Fibroblast of lung (primary cell): ENCODE data around the gene TTC17. TPM values are rescaled to one million over a fixed set of nuclear protein-coding genes. Genes with fewer than 3 reads are reported as not detected.
A peak's percentile ranks its signal among the peaks of the same experiment; 100 is the strongest.

Experiments used
- DNase-seq, 2 donors: peaks; one replicate each; pipeline versions ENCODE4 v3.0.0 to v3.0.0-alpha.2; 2010; ENCODE audit warnings: low read depth in 2 of 2
- H2AFZ ChIP-seq: 2 replicates; pipeline ENCODE4 v1.5.1; 2012; ENCODE audit warnings: low read length, control low read depth, inconsistent platforms
- H3K27ac ChIP-seq: 2 replicates; pipeline ENCODE4 v1.5.1; 2011; ENCODE audit warnings: low read length, control low read depth; ENCODE audit not compliant: insufficient read depth
- H3K27me3 ChIP-seq: 2 replicates; pipeline ENCODE4 v1.5.1; 2011; ENCODE audit warnings: mild to moderate bottlenecking, low read length; ENCODE audit not compliant: control insufficient read depth, insufficient read depth
- H3K36me3 ChIP-seq: 2 replicates; pipeline ENCODE4 v1.5.1; 2011; ENCODE audit warnings: low read length; ENCODE audit not compliant: control insufficient read depth, insufficient read depth
- H3K4me1 ChIP-seq: 2 replicates; pipeline ENCODE4 v1.5.1; 2011; ENCODE audit warnings: low read length; ENCODE audit not compliant: control insufficient read depth, insufficient read depth; ENCODE audit errors: extremely low read depth
- H3K4me2 ChIP-seq: 2 replicates; pipeline ENCODE4 v1.5.1; 2011; ENCODE audit warnings: low read length, control low read depth; ENCODE audit not compliant: insufficient read depth; ENCODE audit errors: extremely low read depth
- H3K4me3 ChIP-seq, 4 experiments: fragments of 200-600 bp in 1 of 4; sonication (generic) in 1 of 4; replicated peaks in 1 of 4; 2 replicates each; pipeline ENCODE4 v1.5.1; 2011 to 2016; ENCODE audit warnings: low read length in 4 of 4, low read depth in 3 of 4, mild to moderate bottlenecking in 3 of 4, control low read depth in 2 of 4, inconsistent platforms in 1 of 4, mixed read lengths in 1 of 4; ENCODE audit not compliant: insufficient read depth in 1 of 4; ENCODE audit errors: control extremely low read depth in 1 of 4
- H3K79me2 ChIP-seq: 2 replicates; pipeline ENCODE4 v1.5.1; 2012; ENCODE audit warnings: mild to moderate bottlenecking, low read length, inconsistent platforms; ENCODE audit not compliant: control insufficient read depth, insufficient read depth
- H3K9ac ChIP-seq: 2 replicates; pipeline ENCODE4 v1.5.1; 2011; ENCODE audit warnings: mild to moderate bottlenecking, low read length, control low read depth; ENCODE audit not compliant: insufficient read depth
- H3K9me3 ChIP-seq: 2 replicates; pipeline ENCODE4 v1.5.1; 2012; ENCODE audit warnings: low read depth, low read length; ENCODE audit not compliant: control insufficient read depth, insufficient read depth
- H4K20me1 ChIP-seq: 2 replicates; pipeline ENCODE4 v1.5.1; 2011; ENCODE audit warnings: low read length; ENCODE audit not compliant: control insufficient read depth, insufficient read depth; ENCODE audit errors: extremely low read depth
- EZH2 ChIP-seq: IDR thresholded peaks from 2 replicates; pipeline ENCODE4 v1.5.1; 2012; ENCODE audit warnings: low read length, control low read depth, mild to moderate bottlenecking; ENCODE audit errors: missing control alignments
- polyA plus RNA-seq, 2 donors: library from polyadenylated mRNA; depleted of rRNA in 1 of 2; stranded (reverse) in 1 of 2; unstranded in 1 of 2; fragments of >200 nt; gene quantifications; 2 replicates each; pipeline ENCODE4 v1.2.1, GENCODE V29; 2011 to 2012; ENCODE audit warnings: missing spikeins in 1 of 2
- total RNA-seq: library from RNA; depleted of rRNA; stranded (reverse); fragments of >200 nt; gene quantifications from 2 replicates; pipeline ENCODE4 v1.2.1, GENCODE V29; 2014
- TF ChIP-seq, protein P1 (sequence below), 2 donors: IDR thresholded peaks in 1 of 2; conservative IDR thresholded peaks in 1 of 2; 1 replicate in 1 of 2; 2 replicates in 1 of 2; pipeline ENCODE4 v1.5.1; 2011 to 2012; ENCODE audit warnings: low read length in 2 of 2, control low read depth in 1 of 2, inconsistent platforms in 1 of 2, low read depth in 1 of 2, mild to moderate bottlenecking in 1 of 2

TTC17 gene
- total and polyA plus RNA-seq, 2 donors (not counting 1 experiment from before 2014, with no cell fraction given), result 72.3 to 129 TPM

DNA sequence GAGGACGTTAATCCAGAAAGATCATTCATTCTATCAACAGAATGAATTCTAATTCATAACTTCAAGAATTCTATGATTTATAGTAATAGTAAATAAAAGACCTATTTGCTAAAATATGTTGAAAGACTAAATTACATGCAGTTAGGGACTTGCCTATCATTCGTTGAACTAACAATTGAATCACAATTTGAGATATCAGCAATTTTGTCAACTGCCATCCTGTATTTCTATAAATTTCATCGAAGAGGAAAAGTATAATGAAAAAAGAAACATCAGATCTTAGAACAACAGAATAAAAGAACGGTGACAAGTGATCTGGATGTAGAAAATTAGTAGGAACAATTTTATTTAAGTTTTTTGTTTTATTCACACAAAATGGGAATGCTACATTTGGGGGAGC is 4.4 kb upstream of the TTC17 start:
- H3K4me1 ChIP-seq, result no peaks in the 10 kb centered on the region
- H3K27ac ChIP-seq, result no peak overlapping the region
- no peaks in the 10 kb centered on the region for H3K9me3 ChIP-seq
- no peaks in the 10 kb centered on the region for H3K27me3 ChIP-seq
- H3K36me3 ChIP-seq, result no peaks in the 10 kb centered on the region
- H3K9ac ChIP-seq, result no peak overlapping the region
- no peak overlapping the region for H2AFZ ChIP-seq
- H3K4me2 ChIP-seq, result no peak overlapping the region
- H4K20me1 ChIP-seq, result no peaks in the 10 kb centered on the region
- H3K4me3 ChIP-seq, result no peak overlapping the region
- H3K79me2 ChIP-seq, result peaks cover 5% of the 10 kb centered on the region
- no peak for DNase-seq
- no peak for TF ChIP-seq EZH2
- TF ChIP-seq, protein P1, sequence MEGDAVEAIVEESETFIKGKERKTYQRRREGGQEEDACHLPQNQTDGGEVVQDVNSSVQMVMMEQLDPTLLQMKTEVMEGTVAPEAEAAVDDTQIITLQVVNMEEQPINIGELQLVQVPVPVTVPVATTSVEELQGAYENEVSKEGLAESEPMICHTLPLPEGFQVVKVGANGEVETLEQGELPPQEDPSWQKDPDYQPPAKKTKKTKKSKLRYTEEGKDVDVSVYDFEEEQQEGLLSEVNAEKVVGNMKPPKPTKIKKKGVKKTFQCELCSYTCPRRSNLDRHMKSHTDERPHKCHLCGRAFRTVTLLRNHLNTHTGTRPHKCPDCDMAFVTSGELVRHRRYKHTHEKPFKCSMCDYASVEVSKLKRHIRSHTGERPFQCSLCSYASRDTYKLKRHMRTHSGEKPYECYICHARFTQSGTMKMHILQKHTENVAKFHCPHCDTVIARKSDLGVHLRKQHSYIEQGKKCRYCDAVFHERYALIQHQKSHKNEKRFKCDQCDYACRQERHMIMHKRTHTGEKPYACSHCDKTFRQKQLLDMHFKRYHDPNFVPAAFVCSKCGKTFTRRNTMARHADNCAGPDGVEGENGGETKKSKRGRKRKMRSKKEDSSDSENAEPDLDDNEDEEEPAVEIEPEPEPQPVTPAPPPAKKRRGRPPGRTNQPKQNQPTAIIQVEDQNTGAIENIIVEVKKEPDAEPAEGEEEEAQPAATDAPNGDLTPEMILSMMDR (conservative IDR thresholded peaks at IDR 0.05 in 1 of 2, IDR thresholded peaks at IDR 0.05 in 1 of 2; ENCODE audit: low read depth in 1 of 2, low read length in 2 of 2), result no peak

DNA sequence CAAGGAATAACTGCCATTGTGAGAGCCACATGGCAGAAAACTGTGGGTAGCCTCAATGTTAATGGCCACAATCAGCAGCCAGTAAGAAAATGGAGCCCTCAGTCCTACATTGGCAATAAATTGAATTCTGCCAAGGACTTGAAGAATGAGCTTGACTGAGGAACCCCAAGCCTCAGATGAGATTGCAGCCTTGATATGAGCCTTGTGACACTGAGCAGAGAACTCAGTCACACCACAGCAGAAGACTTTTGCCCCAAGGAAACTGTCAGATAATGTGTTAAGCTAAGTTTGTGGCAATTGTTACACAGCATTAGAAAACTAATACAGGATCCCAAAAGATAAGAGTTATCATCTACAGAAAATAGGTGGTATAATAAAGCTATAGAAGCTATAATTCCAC is 2.4 kb upstream of the TTC17 start:
- Histone ChIP-seq H3K4me3 (no peak overlapping the region), H3K27me3 (no peaks in the 10 kb centered on the region), H3K9ac (no peak overlapping the region), H3K27ac (no peak overlapping the region), H4K20me1 (no peaks in the 10 kb centered on the region), H3K4me2 (no peak overlapping the region), H3K79me2 (peaks cover 26% of the 10 kb centered on the region), H2AFZ (no peak overlapping the region), H3K9me3 (no peaks in the 10 kb centered on the region), H3K4me1 (no peaks in the 10 kb centered on the region), H3K36me3 (no peaks in the 10 kb centered on the region)
- TF ChIP-seq, protein P1 (conservative IDR thresholded peaks at IDR 0.05 in 1 of 2, IDR thresholded peaks at IDR 0.05 in 1 of 2; ENCODE audit: low read depth in 1 of 2, low read length in 2 of 2), result no peak
- no peak for TF ChIP-seq EZH2
- DNase-seq, result no peak

DNA sequence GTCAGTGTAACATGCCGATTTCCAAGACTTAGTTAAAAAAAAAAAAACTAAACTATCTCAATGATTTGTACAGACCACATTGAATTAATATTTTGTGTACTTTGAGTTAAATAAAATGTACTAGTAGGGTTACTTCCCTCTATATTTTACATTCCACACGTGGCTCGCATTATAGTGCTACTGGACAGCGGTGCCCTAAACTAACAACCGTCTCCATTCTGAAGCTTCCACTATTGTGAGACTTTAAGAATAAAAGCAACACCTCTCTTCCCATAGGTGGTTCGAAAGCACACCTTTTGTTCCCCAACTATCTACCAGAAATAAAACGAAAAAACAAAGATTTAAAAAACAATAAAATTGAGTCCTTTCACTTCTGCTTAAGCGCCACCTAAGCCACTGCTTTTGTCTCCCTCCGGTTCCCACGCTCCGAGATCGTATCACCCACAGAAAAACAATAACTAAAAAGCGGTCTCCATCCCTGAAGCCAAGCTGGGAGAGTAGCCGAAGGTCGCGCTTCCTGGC is 380 bp upstream of the TTC17 start:
- peak in 1 of 2 donors; percentile 14 for DNase-seq
- peak overlapping the region; percentile 93 for H2AFZ ChIP-seq
- H3K4me1 ChIP-seq, result no peaks in the 10 kb centered on the region
- no peaks in the 10 kb centered on the region for H3K27me3 ChIP-seq
- peak overlapping the region; percentile 82 to 96 (median 92) for H3K4me3 ChIP-seq
- no peaks in the 10 kb centered on the region for H3K36me3 ChIP-seq
- peaks cover 43% of the 10 kb centered on the region for H3K79me2 ChIP-seq
- H3K27ac ChIP-seq, result peak overlapping the region; percentile 94
- H4K20me1 ChIP-seq, result no peaks in the 10 kb centered on the region
- TF ChIP-seq EZH2, result no peak
- TF ChIP-seq, protein P1 (conservative IDR thresholded peaks at IDR 0.05 in 1 of 2, IDR thresholded peaks at IDR 0.05 in 1 of 2; ENCODE audit: low read depth in 1 of 2, low read length in 2 of 2), result no peak
- peak overlapping the region; percentile 92 for H3K4me2 ChIP-seq
- peak overlapping the region; percentile 97 for H3K9ac ChIP-seq
- H3K9me3 ChIP-seq, result no peaks in the 10 kb centered on the region
